Ovary (tissue), 9 donors: Measurements from ENCODE around the gene TNP2. TPM values are rescaled to one million over a fixed set of nuclear protein-coding genes. Genes with fewer than 3 reads are reported as not detected.

ENCODE experiments used
- DNase-seq, 5 donors: peaks; one replicate each; pipeline ENCODE4 v3.0.0-alpha.2; 2019 to 2020
- H3K27ac ChIP-seq, 2 donors: fragments of 200-600 bp; one replicate each; pipeline versions ENCODE4 v1.5.1 to v1.8.0; 2019 to 2022
- H3K27me3 ChIP-seq: fragments of 200-600 bp; one replicate; pipeline ENCODE4 v1.8.0; 2022
- H3K36me3 ChIP-seq: fragments of 200-600 bp; sonication (generic); one replicate; pipeline ENCODE4 v1.5.1; 2019
- H3K4me1 ChIP-seq: one replicate; pipeline ENCODE4 v1.8.1; 2013; ENCODE audit warnings: mild to moderate bottlenecking, moderate library complexity; ENCODE audit not compliant: insufficient read depth
- H3K4me3 ChIP-seq: fragments of 200-600 bp; sonication (generic); one replicate; pipeline ENCODE4 v1.5.1; 2017
- H3K9me3 ChIP-seq, 2 donors: fragments of 200-600 bp in 1 of 2; sonication (generic) in 1 of 2; one replicate each; pipeline versions ENCODE4 v1.5.1 to v1.8.1; 2013 to 2019; ENCODE audit warnings: mild to moderate bottlenecking in 1 of 2, moderate library complexity in 1 of 2
- CTCF ChIP-seq, 3 donors: fragments of 450-650 bp in 2 of 3; fragments of 200-600 bp in 1 of 3; IDR thresholded peaks; one replicate each; pipeline versions ENCODE4 v1.5.1 to v1.8.0; 2016 to 2022; ENCODE audit warnings: antibody characterized with exemption in 3 of 3, mild to moderate bottlenecking in 1 of 3
- EP300 ChIP-seq: sonication (generic); formaldehyde crosslinking; IDR thresholded peaks from one replicate; pipeline ENCODE4 v1.6.1; 2017; ENCODE audit warnings: antibody characterized with exemption
- POLR2A ChIP-seq: fragments of 450-650 bp; IDR thresholded peaks from one replicate; pipeline ENCODE4 v1.6.1; 2017; ENCODE audit warnings: antibody characterized with exemption, mild to moderate bottlenecking, moderate library complexity
- whole genome bisulfite sequencing, 3 donors: extraction: QIAGEN DNeasy Blood & Tissue Kit in 1 of 3; methylation state at CpG; one replicate each; pipeline versions ENCODE4 v1.1.5 to v1.1.7; 2013 to 2017; 5-methylcytosine and 5-hydroxymethylcytosine counted together
- intact Hi-C, 4 donors: fragments of 100-400 bp; cut with DNase I; formaldehyde crosslinking; loops; one replicate each; pipeline versions ENCODE4 v1.11.0 to v1.15.1; 2022 to 2023
- polyA plus RNA-seq, 2 donors: library from polyadenylated mRNA; stranded (reverse); fragments of 200-250 nt in 1 of 2; fragments of 350-450 nt in 1 of 2; fragmentation: Illumina TruSeq in 1 of 2; extraction: RNeasy Lipid Tissue Mini Kit (QIAGEN cat#74804) in 1 of 2; gene quantifications; one replicate each; pipeline ENCODE4 v1.2.3, GENCODE V29; 2013 to 2014
- total RNA-seq, 7 donors: library from RNA; depleted of rRNA in 2 of 7; stranded (reverse); fragments of >200 nt in 2 of 7; fragmentation: NEBNext Ultra II Directional in 3 of 7; extraction: Animal tissue kit (Norgen Biotek cat#: 25700) in 3 of 7; gene quantifications; one replicate each; pipeline versions ENCODE4 v1.1.0 to v1.2.4, GENCODE V29; 2016 to 2023
- donor health status: DM: no; HTN: no; CAD: no; lungs with moderate emphysema.
- donor health status: DM: no; HTN: no; CAD: no.
- donor health status: Bipolar disorder and iron deficiency.
- donor health status: DM: yes; HTN: yes; CAD: no.
- donor health status: DM: no; HTN: no; CAD: no.
- donor health status: DM: yes; HTN: yes; CAD: no.

Gene TNP2
- total and polyA plus RNA-seq, 9 donors, result not detected

GRCh38 chr16:11254913-11255736, 14.0 kb downstream of the TNP2 start:
- 1% methylated on average over 50 to 105 of the region's 105 CpGs for WGBS, 3 donors
- H3K4me1 ChIP-seq, result peaks cover 6% of the 10 kb centered on the region
- peak; percentile 44 to 73 (median 63) for DNase-seq

GRCh38 chr16:11253995-11254912, 14.9 kb downstream of the TNP2 start:
- no peak for TF ChIP-seq POLR2A
- TF ChIP-seq EP300, result no peak
- no peak for TF ChIP-seq CTCF (IDR thresholded peaks at IDR 0.05)
- WGBS, 3 donors, result 24 to 29% (median 29%) methylated on average over 27 to 29 of the region's 29 CpGs
- H3K4me3 ChIP-seq, result peak overlapping the region; percentile 87
- no peaks in the 10 kb centered on the region for H3K36me3 ChIP-seq
- H3K27ac ChIP-seq, result peak overlapping the region; percentile 21 to 82
- intact Hi-C loops, result loop anchor here in 3 of 4 donors (2.0 to 10.0 kb wide), 2 partner anchors 91 to 283 kb away; partner anchors contain the start of gene RMI2 (in 2 of the 3)
- no peaks in the 10 kb centered on the region for H3K27me3 ChIP-seq
- H3K4me1 ChIP-seq, result peaks cover 6% of the 10 kb centered on the region
- H3K9me3 ChIP-seq, result no peaks in the 10 kb centered on the region
- no peak for DNase-seq

More at GRCh38 chr16:11254913-11255736, 14.0 kb downstream of the TNP2 start:
- intact Hi-C loops, result loop anchor here (2.0 to 10.0 kb wide), 4 partner anchors 57 to 284 kb away; partner anchors contain the start of gene RMI2 (in 2 of the 4)
- no peaks in the 10 kb centered on the region for H3K9me3 ChIP-seq
- no peaks in the 10 kb centered on the region for H3K36me3 ChIP-seq
- H3K27me3 ChIP-seq, result no peaks in the 10 kb centered on the region
- H3K4me3 ChIP-seq, result peak overlapping the region; percentile 87
- TF ChIP-seq EP300 (no peak), CTCF (IDR thresholded peaks at IDR 0.05) (peak in 1 of 3 donors; percentile 37)
- H3K27ac ChIP-seq, result peak overlapping the region; percentile 82 to 99

GRCh38 chr16:11253009-11253994, 15.8 kb downstream of the TNP2 start:
- WGBS, 3 donors, result 64 to 91% (median 70%) methylated on average over 5 of the region's 5 CpGs
- Histone ChIP-seq H3K4me1 (peaks cover 6% of the 10 kb centered on the region), H3K27ac (peak overlapping the region in 1 of 2 donors; percentile 21), H3K4me3 (no peak overlapping the region), H3K27me3 (no peaks in the 10 kb centered on the region), H3K36me3 (no peaks in the 10 kb centered on the region), H3K9me3 (no peaks in the 10 kb centered on the region)
- no peak for TF ChIP-seq EP300
- TF ChIP-seq CTCF (IDR thresholded peaks at IDR 0.05), result no peak
- no peak for TF ChIP-seq POLR2A
- DNase-seq, result no peak
- intact Hi-C loops, result loop anchor here in 2 of 4 donors (10.0 kb wide), 1 partner anchor 91 kb away; the partner anchor contains the start of gene RMI2 (in 2 of the 2)
